Right lobe of liver (tissue), 6 donors: ENCODE data around the gene SLC30A9. TPM values are rescaled to one million over a fixed set of nuclear protein-coding genes. Genes with fewer than 3 reads are reported as not detected.
A peak's percentile ranks its signal among the peaks of the same experiment; 100 is the strongest.

Experiments used
- ATAC-seq, 4 donors: fragments of 200-7000 bp; cut with Tn5 transposase; one replicate each; pipeline ENCODE4 v1.9.1; 2020; ENCODE audit warnings: mild to moderate bottlenecking in 4 of 4, moderate library complexity in 4 of 4
- DNase-seq, 3 donors: peaks; one replicate each; pipeline ENCODE4 v3.0.0-alpha.2; 2020
- H3K27ac ChIP-seq, 3 donors: fragments of 200-600 bp; one replicate each; pipeline ENCODE4 v1.8.0; 2022
- H3K27me3 ChIP-seq, 2 donors: fragments of 200-600 bp; one replicate each; pipeline ENCODE4 v1.8.0; 2022
- H3K36me3 ChIP-seq, 4 donors: fragments of 200-600 bp; sonication (generic) in 1 of 4; one replicate each; pipeline versions ENCODE4 v1.5.1 to v1.8.0; 2017 to 2022; ENCODE audit warnings: control low read depth in 1 of 4
- H3K4me1 ChIP-seq, 4 donors: fragments of 200-600 bp; sonication (generic) in 1 of 4; one replicate each; pipeline versions ENCODE4 v1.5.1 to v1.8.0; 2017 to 2022; ENCODE audit warnings: control low read depth in 1 of 4
- H3K4me3 ChIP-seq, 3 donors: fragments of 200-600 bp; one replicate each; pipeline ENCODE4 v1.8.0; 2022
- H3K9me3 ChIP-seq, 4 donors: fragments of 200-600 bp; sonication (generic) in 1 of 4; one replicate each; pipeline versions ENCODE4 v1.5.1 to v1.8.0; 2017 to 2022; ENCODE audit warnings: control low read depth in 1 of 4
- POLR2A ChIP-seq: fragments of 450-650 bp; IDR thresholded peaks from one replicate; pipeline ENCODE4 v1.6.1; 2017; ENCODE audit warnings: antibody characterized with exemption, mild to moderate bottlenecking
- WGBS: methylation state at CpG from one replicate; pipeline ENCODE4 v1.1.6; 2018; ENCODE audit warnings: low coverage, low lambda C conversion rate; ENCODE audit not compliant: insufficient coverage; ENCODE audit errors: missing lambda C conversion rate; 5-methylcytosine and 5-hydroxymethylcytosine counted together
- intact Hi-C, 2 donors: fragments of 100-400 bp; cut with DNase I; formaldehyde crosslinking; loops; one replicate each; pipeline versions ENCODE4 v1.11.2 to v1.14.1; 2022
- total RNA-seq, 6 experiments: library from RNA; depleted of rRNA in 2 of 6; stranded (reverse); fragments of >200 nt in 2 of 6; fragmentation: NEBNext Ultra II Directional in 3 of 6; extraction: Animal tissue kit (Norgen Biotek cat#: 25700) in 3 of 6; gene quantifications; one replicate each; pipeline versions ENCODE4 v1.1.0 to v1.2.4, GENCODE V29; 2016 to 2023
- TF ChIP-seq, protein P1 (sequence below), 4 donors: fragments of 200-600 bp in 3 of 4; fragments of 450-650 bp in 1 of 4; IDR thresholded peaks; one replicate each; pipeline versions ENCODE4 v1.5.1 to v1.8.0; 2016 to 2022; ENCODE audit warnings: antibody characterized with exemption in 4 of 4, mild to moderate bottlenecking in 2 of 4
- donor health status: DM: no; HTN: yes; CAD: no.
- donor health status: DM: no; HTN: no; CAD: no.
- donor health status: DM: no; HTN: no; CAD: no.
- donor health status: DM: no; HTN: yes; CAD: no.
- donor health status: DM: no; HTN: yes; CAD: no.

The SLC30A9 gene
- total RNA-seq, 6 experiments from 2014 or later, result 23.2 to 34.1 (median 25.6) TPM

- no peak within 1 kb of the TSS for H3K27ac ChIP-seq
- intact Hi-C loops, result no loop called here
- DNase-seq, result no peak
- peaks cover 0 to 13% (median 1%) of the 10 kb centered on the region in 4 donors for H3K4me1 ChIP-seq
- WGBS, result 75% methylated on average over 12 of the region's 12 CpGs
- H3K4me3 ChIP-seq, result no peak within 1 kb of the TSS
- H3K36me3 ChIP-seq, result no peaks in the 10 kb centered on the region
- TF ChIP-seq, protein P1, sequence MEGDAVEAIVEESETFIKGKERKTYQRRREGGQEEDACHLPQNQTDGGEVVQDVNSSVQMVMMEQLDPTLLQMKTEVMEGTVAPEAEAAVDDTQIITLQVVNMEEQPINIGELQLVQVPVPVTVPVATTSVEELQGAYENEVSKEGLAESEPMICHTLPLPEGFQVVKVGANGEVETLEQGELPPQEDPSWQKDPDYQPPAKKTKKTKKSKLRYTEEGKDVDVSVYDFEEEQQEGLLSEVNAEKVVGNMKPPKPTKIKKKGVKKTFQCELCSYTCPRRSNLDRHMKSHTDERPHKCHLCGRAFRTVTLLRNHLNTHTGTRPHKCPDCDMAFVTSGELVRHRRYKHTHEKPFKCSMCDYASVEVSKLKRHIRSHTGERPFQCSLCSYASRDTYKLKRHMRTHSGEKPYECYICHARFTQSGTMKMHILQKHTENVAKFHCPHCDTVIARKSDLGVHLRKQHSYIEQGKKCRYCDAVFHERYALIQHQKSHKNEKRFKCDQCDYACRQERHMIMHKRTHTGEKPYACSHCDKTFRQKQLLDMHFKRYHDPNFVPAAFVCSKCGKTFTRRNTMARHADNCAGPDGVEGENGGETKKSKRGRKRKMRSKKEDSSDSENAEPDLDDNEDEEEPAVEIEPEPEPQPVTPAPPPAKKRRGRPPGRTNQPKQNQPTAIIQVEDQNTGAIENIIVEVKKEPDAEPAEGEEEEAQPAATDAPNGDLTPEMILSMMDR (IDR thresholded peaks at IDR 0.05), result no peak
- no peak for TF ChIP-seq POLR2A
- no peak for ATAC-seq
- no peaks in the 10 kb centered on the region for H3K27me3 ChIP-seq
- H3K9me3 ChIP-seq, result no peaks in the 10 kb centered on the region
Measured at GRCh38 chr4:41981456-41981855, 8.9 kb upstream of the SLC30A9 start, which contains the start of gene DCAF4L1. TSS of gene DCAF4L1 (plus strand) at chr4:41981756. CDS start at chr4:41981793, 37 bp downstream.

- intact Hi-C loops, result no loop called here
- no peak for ATAC-seq
- H3K4me3 ChIP-seq, result no peak overlapping the region
- TF ChIP-seq, protein P1 (IDR thresholded peaks at IDR 0.05), result no peak
- no peak for TF ChIP-seq POLR2A
- no peaks in the 10 kb centered on the region for H3K9me3 ChIP-seq
- peaks cover 0 to under 1% (median 0%) of the 10 kb centered on the region in 4 donors for H3K4me1 ChIP-seq
- 89% methylated on average over 7 of the region's 22 CpGs for WGBS
- no peak for DNase-seq
- H3K36me3 ChIP-seq, result no peaks in the 10 kb centered on the region
- H3K27me3 ChIP-seq, result no peaks in the 10 kb centered on the region
- H3K27ac ChIP-seq, result no peak overlapping the region
Measured at GRCh38 chr4:41982716-41983115, 7.6 kb upstream of the SLC30A9 start.

- intact Hi-C loops, result no loop called here
- no peak for TF ChIP-seq POLR2A
- TF ChIP-seq, protein P1 (IDR thresholded peaks at IDR 0.05), result no peak
- Histone ChIP-seq H3K4me1 (peaks cover 0 to 7% (median 0%) of the 10 kb centered on the region in 4 donors), H3K4me3 (no peak overlapping the region), H3K27ac (no peak overlapping the region), H3K36me3 (no peaks in the 10 kb centered on the region), H3K9me3 (no peaks in the 10 kb centered on the region), H3K27me3 (no peaks in the 10 kb centered on the region)
- 56% methylated on average over 1 of the region's 1 CpG for whole genome bisulfite sequencing
- ATAC-seq (no peak), DNase-seq (no peak)
Measured at GRCh38 chr4:41985151-41985550, 5.2 kb upstream of the SLC30A9 start.

GRCh38 chr4:41989994-41990364 is 351 bp upstream of the SLC30A9 start:
- TF ChIP-seq, protein P1 (IDR thresholded peaks at IDR 0.05), result no peak
- no peak for TF ChIP-seq POLR2A
- peak; percentile 10 to 29 (median 23) for ATAC-seq

More at GRCh38 chr4:41989994-41990364, 351 bp upstream of the SLC30A9 start:
- no peak for DNase-seq
- intact Hi-C loops, result no loop called here
- H3K27ac ChIP-seq, result peak overlapping the region in 2 of 3 donors; percentile 65 to 75
- H3K27me3 ChIP-seq, result no peaks in the 10 kb centered on the region
- under 1% methylated on average over 12 of the region's 12 CpGs for WGBS
- H3K9me3 ChIP-seq, result no peaks in the 10 kb centered on the region
- peaks cover 0 to 19% (median 3%) of the 10 kb centered on the region in 4 donors for H3K4me1 ChIP-seq
- no peaks in the 10 kb centered on the region for H3K36me3 ChIP-seq
- peak overlapping the region; percentile 84 to 97 (median 96) for H3K4me3 ChIP-seq
